Activated naive CD8-positive, alpha-beta T cell treated with anti-CD3 and anti-CD28 coated beads, Interleukin-2, amount 50 U/mL, for 24 hours (primary cell): Measurements from ENCODE around the gene BLTP3B.

Experiments
- ATAC-seq: fragments of 150-1000 bp; cut with Tn5 transposase; one replicate; pipeline ENCODE4 v1.10.0; 2021
- DNase-seq: peaks from one replicate; pipeline ENCODE4 v3.0.0; 2021
- H3K27ac Mint-ChIP-seq: one replicate; pipeline ENCODE4 v1.8.0; 2021; ENCODE audit warnings: mild to moderate bottlenecking, mixed read lengths
- H3K27me3 Mint-ChIP-seq: one replicate; pipeline ENCODE4 v1.8.0; 2021; ENCODE audit warnings: mixed read lengths
- H3K36me3 Mint-ChIP-seq: one replicate; pipeline ENCODE4 v1.8.0; 2021; ENCODE audit warnings: low read depth, mixed read lengths
- H3K4me1 Mint-ChIP-seq: one replicate; pipeline ENCODE4 v1.8.0; 2021; ENCODE audit warnings: mixed read lengths
- H3K4me3 Mint-ChIP-seq: one replicate; pipeline ENCODE4 v1.8.0; 2021; ENCODE audit warnings: mild to moderate bottlenecking, moderate library complexity, mixed read lengths
- H3K9me3 Mint-ChIP-seq: one replicate; pipeline ENCODE4 v1.8.0; 2021; ENCODE audit warnings: mixed read lengths

The BLTP3B gene

DNA sequence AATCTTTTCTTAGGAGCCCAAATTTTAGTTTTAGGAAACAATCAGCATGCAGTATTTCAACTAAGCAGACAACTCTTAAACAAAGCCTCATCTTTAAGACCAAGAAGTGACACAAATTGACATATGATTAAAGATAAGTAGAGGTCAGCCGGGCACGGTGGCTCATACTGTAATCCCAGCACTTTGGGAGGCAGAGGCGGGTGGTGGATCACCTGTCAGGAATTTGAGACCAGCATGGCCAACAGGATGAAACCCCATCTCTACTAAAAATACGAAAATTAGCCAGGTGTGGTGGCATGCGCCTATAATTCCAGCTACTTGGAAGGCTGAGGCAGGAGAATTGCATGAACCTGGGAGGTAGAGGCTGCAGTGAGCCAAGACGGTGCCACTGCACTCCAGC lies 35.8 kb downstream of the BLTP3B start:
- ATAC-seq, result no peak
- Mint-ChIP-seq H3K36me3 (peaks cover 47% of the 10 kb centered on the region), H3K4me3 (no peak overlapping the region), H3K27ac (no peak overlapping the region), H3K27me3 (no peaks in the 10 kb centered on the region), H3K9me3 (peaks cover 6% of the 10 kb centered on the region), H3K4me1 (peaks cover 5% of the 10 kb centered on the region)
- no peak for DNase-seq

- DNase-seq (no peak), ATAC-seq (no peak)
- H3K4me1 Mint-ChIP-seq, result peaks cover 11% of the 10 kb centered on the region
- peaks cover 6% of the 10 kb centered on the region for H3K9me3 Mint-ChIP-seq
- H3K27me3 Mint-ChIP-seq, result no peaks in the 10 kb centered on the region
- no peak overlapping the region for H3K27ac Mint-ChIP-seq
- peaks cover 57% of the 10 kb centered on the region for H3K36me3 Mint-ChIP-seq
- H3K4me3 Mint-ChIP-seq, result no peak overlapping the region
Observed at GRCh38 chr12:100105661-100106060, 37.0 kb downstream of the BLTP3B start.

DNA sequence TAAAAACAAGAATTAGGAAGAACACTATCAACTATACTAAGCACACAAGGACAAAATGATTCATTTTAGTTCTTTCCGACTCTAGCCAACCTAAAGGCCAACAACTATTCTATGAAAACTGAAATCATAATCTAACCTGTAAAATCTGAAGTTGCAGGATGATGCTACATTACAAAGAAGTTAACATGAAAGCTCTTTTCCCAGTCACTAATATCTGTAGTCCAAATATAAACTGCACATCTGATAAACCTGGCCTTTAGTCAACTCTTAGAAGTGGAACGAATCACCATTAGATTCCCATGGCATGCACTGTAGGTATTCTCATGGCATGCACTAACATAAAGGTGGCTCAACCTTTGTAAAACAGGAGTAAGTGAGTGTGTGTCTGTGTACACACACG lies 41.7 kb downstream of the BLTP3B start:
- Mint-ChIP-seq H3K27ac (peak overlapping the region; percentile 7), H3K4me3 (no peak overlapping the region), H3K4me1 (peaks cover 6% of the 10 kb centered on the region), H3K27me3 (no peaks in the 10 kb centered on the region), H3K36me3 (peaks cover 43% of the 10 kb centered on the region), H3K9me3 (no peaks in the 10 kb centered on the region)
- DNase-seq (no peak), ATAC-seq (peak; percentile 66)
